Pancreas (tissue), 10 donors: ENCODE results near the gene NOL4L. TPM values are rescaled to one million over a fixed set of nuclear protein-coding genes. Genes with fewer than 3 reads are reported as not detected.
A peak's percentile ranks its signal among the peaks of the same experiment; 100 is the strongest.

ENCODE experiments used
- ATAC-seq, 4 donors: fragments of 200-7000 bp; cut with Tn5 transposase; one replicate each; pipeline versions ENCODE4 v1.8.0 to v1.9.1; 2020; ENCODE audit warnings: mild to moderate bottlenecking in 4 of 4, moderate library complexity in 4 of 4
- DNase-seq, 6 donors: peaks; one replicate each; pipeline ENCODE4 v3.0.0-alpha.2; 2020
- FAIRE-seq: peaks from 2 replicates; lab custom pipeline; 2012; peaks lifted over from hg19 to GRCh38; lab: Jason Lieb, UNC
- H3K27ac ChIP-seq, 4 donors: fragments of 200-600 bp; sonication (generic); 1 replicate in 3 of 4; 2 replicates in 1 of 4; pipeline versions ENCODE4 v1.5.0 to v1.8.0; 2020
- H3K27me3 ChIP-seq, 4 donors: fragments of 200-600 bp; one replicate each; pipeline ENCODE4 v1.8.0; 2021
- H3K36me3 ChIP-seq, 3 donors: fragments of 200-600 bp; sonication (generic) in 1 of 3; one replicate each; pipeline versions ENCODE4 v1.5.0 to v1.8.0; 2020 to 2021
- H3K4me1 ChIP-seq, 3 donors: fragments of 200-600 bp; one replicate each; pipeline ENCODE4 v1.8.0; 2021
- H3K4me3 ChIP-seq, 4 donors: fragments of 200-600 bp; sonication (generic) in 2 of 4; one replicate each; pipeline versions ENCODE4 v1.5.0 to v1.8.0; 2020 to 2021
- H3K9me3 ChIP-seq, 4 donors: fragments of 200-600 bp; one replicate each; pipeline ENCODE4 v1.8.0; 2021
- CTCF ChIP-seq, 4 donors: fragments of 200-600 bp; sonication (generic) in 3 of 4; IDR thresholded peaks; one replicate each; pipeline versions ENCODE4 v1.5.0 to v1.8.0; 2021; ENCODE audit warnings: antibody characterized with exemption in 4 of 4
- WGBS, 2 donors: extraction: QIAGEN DNeasy Blood & Tissue Kit; methylation state at CpG; one replicate each; pipeline ENCODE4 v1.1.7; 2013; 5-methylcytosine and 5-hydroxymethylcytosine counted together
- intact Hi-C, 3 donors: fragments of 100-400 bp; cut with DNase I; formaldehyde crosslinking; loops; one replicate each; pipeline versions ENCODE4 v1.11.1 to v1.14.2; 2022
- polyA plus RNA-seq, 2 donors: library from polyadenylated mRNA; stranded (reverse); fragments of 200-250 nt; gene quantifications; one replicate each; pipeline ENCODE4 v1.2.3, GENCODE V29; 2013
- total RNA-seq, 6 donors: library from RNA; stranded (reverse); fragmentation: NEBNext Ultra II Directional in 4 of 6; extraction: Animal tissue kit (Norgen Biotek cat#: 25700) in 4 of 6; gene quantifications; one replicate each; pipeline versions ENCODE4 v1.2.1 to v1.2.4, GENCODE V29; 2021 to 2023
- donor health status: healthy with polysubstance abuse.
- donor health status: DM: no; HTN: no; CAD: no; lungs with moderate emphysema.
- donor health status: DM: no; HTN: no; CAD: no.
- donor health status: control.
- donor health status: control.
- donor health status: Bipolar disorder and iron deficiency.
- donor health status: DM: yes; HTN: yes; CAD: no.
- donor health status: DM: no; HTN: no; CAD: no.
- donor health status: DM: no; HTN: no; CAD: no.
- donor health status: DM: yes; HTN: yes; CAD: no.

Gene NOL4L
- total and polyA plus RNA-seq, 8 donors: 8.7 to 14.5 (median 10.2) TPM

DNA sequence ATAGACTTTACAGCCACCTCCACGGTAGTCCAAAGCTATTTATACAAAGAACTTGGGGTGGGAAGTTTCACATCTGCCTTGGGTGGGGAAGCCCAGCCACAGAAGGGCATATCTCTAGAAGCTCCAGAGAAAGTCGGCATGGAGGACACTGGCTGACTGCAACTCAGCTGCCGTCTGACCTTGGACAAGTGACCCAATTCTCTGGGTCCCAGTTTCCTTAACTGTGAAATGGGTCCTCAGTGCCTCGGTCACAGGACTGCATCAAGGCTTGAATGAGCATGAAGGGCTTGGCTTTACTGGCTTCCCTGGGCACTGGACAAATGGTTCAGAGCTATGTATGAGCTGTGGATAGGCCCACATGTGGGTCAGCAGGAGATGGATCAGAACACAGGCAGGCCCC, 58.6 kb downstream of the NOL4L start:
- ATAC-seq: peak in 2 of 4 donors; percentile 6 to 39
- H3K4me3 ChIP-seq: no peak overlapping the region
- H3K36me3 ChIP-seq: no peaks in the 10 kb centered on the region
- H3K4me1 ChIP-seq: peaks cover 4 to 41% (median 18%) of the 10 kb centered on the region in 3 donors
- WGBS, 2 donors: 45 to 55% methylated on average over 4 of the region's 4 CpGs
- no peaks in the 10 kb centered on the region for H3K9me3 ChIP-seq
- DNase-seq: peak in 3 of 6 donors; percentile 19 to 50 (median 37)
- no peak for FAIRE-seq
- intact Hi-C loops: loop anchor here in 1 of 3 donors (10.0 kb wide), 1 partner anchor 118 kb away; no protein-coding TSS in a partner anchor
- no peak for TF ChIP-seq CTCF (IDR thresholded peaks at IDR 0.05)
- H3K27ac ChIP-seq: no peak overlapping the region
- H3K27me3 ChIP-seq: no peaks in the 10 kb centered on the region

DNA sequence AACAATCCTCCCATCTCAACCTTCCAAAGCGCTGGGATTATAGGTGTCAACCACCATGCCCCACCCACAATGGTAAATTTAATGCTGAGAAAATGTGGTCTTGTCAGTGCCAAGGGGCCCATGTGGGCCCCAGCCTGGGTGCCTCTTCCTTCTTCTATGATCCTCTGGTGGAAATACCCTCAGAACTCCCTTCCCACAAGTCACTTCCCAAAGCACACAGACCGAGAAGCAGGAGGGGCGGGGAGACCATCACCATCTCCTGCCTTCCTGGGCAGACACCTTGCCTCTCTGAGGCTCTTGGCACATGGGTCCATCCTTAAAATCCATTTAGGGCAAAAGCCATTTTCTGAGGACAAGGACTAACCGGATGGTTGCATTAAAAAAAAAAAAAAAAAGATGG, 59.0 kb downstream of the NOL4L start:
- FAIRE-seq: no peak
- no peaks in the 10 kb centered on the region for H3K9me3 ChIP-seq
- no peak overlapping the region for H3K4me3 ChIP-seq
- intact Hi-C loops: loop anchor here in 1 of 3 donors (10.0 kb wide), 1 partner anchor 119 kb away; no protein-coding TSS in a partner anchor
- 90 to 93% methylated on average over 4 of the region's 4 CpGs for WGBS, 2 donors
- ATAC-seq: no peak
- H3K4me1 ChIP-seq: peaks cover 4 to 41% (median 18%) of the 10 kb centered on the region in 3 donors
- no peaks in the 10 kb centered on the region for H3K27me3 ChIP-seq
- H3K27ac ChIP-seq: no peak overlapping the region
- no peaks in the 10 kb centered on the region for H3K36me3 ChIP-seq
- TF ChIP-seq CTCF (IDR thresholded peaks at IDR 0.05): no peak
- peak in 2 of 6 donors; percentile 12 to 15 for DNase-seq

DNA sequence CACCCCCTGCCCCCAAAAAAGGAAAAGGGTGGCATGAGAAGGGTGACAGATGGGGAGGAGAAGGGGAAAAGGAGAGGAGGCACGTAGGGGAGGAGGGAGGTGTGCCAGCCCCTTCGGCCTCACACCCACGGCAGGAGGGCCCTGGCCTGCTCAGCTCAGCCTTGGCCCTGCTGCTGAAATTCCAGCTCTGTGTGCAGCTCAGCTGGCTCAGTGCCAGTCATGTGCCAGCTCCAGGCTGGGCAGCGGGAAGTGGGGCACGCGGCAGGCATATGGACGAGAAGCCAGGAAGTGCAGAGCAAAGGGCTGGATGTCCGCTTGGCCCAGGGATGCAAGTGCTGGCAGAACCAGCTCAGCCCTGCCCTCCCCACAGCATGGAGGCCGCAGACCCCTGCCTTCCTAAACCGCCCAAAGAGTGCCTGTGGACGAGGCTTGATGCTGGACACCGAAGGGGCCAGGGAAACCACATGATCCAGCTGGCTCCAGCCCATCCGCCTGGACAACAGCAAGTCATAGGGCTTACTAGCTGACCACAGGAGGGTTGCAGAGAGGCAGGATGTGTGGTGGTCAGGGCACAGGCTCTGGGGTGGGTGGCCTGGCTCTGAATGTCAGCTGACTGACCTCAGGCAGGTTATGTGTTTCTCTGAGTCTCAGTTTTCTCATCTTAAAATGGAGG, 60.2 kb downstream of the NOL4L start:
- H3K9me3 ChIP-seq: no peaks in the 10 kb centered on the region
- H3K4me3 ChIP-seq: no peak overlapping the region
- no peak for TF ChIP-seq CTCF (IDR thresholded peaks at IDR 0.05)
- FAIRE-seq: no peak
- ATAC-seq: peak; percentile 74 to 80 (median 79)
- peaks cover 4 to 41% (median 18%) of the 10 kb centered on the region in 3 donors for H3K4me1 ChIP-seq
- DNase-seq: peak; percentile 83 to 97 (median 89)
- H3K36me3 ChIP-seq: no peaks in the 10 kb centered on the region
- H3K27me3 ChIP-seq: no peaks in the 10 kb centered on the region
- H3K27ac ChIP-seq: no peak overlapping the region
- 34 to 36% methylated on average over 13 of the region's 13 CpGs for WGBS, 2 donors
- intact Hi-C loops: loop anchor here in 2 of 3 donors (5.0 to 10.0 kb wide), 2 partner anchors 120 to 127 kb away; no protein-coding TSS in a partner anchor

GRCh38 chr20:32523613-32524213, 61.4 kb downstream of the NOL4L start:
- WGBS, 2 donors: 87 to 88% methylated on average over 7 of the region's 7 CpGs
- H3K4me1 ChIP-seq: peaks cover 4 to 39% (median 18%) of the 10 kb centered on the region in 3 donors
- intact Hi-C loops: loop anchor here (2.0 to 10.0 kb wide), 3 partner anchors 121 to 129 kb away; no protein-coding TSS in a partner anchor
- FAIRE-seq: no peak
- no peak overlapping the region for H3K27ac ChIP-seq
- ATAC-seq: no peak
- no peaks in the 10 kb centered on the region for H3K27me3 ChIP-seq
- H3K36me3 ChIP-seq: no peaks in the 10 kb centered on the region
- H3K9me3 ChIP-seq: no peaks in the 10 kb centered on the region
- TF ChIP-seq CTCF (IDR thresholded peaks at IDR 0.05): no peak
- peak in 2 of 6 donors; percentile 23 to 44 for DNase-seq
- no peak overlapping the region for H3K4me3 ChIP-seq
